KMS-11 (cell line): ENCODE data around the gene CDC34.

ENCODE experiments used
- H2AFZ ChIP-seq: fragments of 200-600 bp; sonication (generic); 2 replicates; pipeline ENCODE4 v1.6.1; 2016; ENCODE audit warnings: antibody characterized with exemption, mixed run types, low read depth
- H3K27ac ChIP-seq: fragments of 200-600 bp; sonication (generic); 2 replicates; pipeline ENCODE4 v1.6.1; 2016; ENCODE audit warnings: mild to moderate bottlenecking, mixed run types
- H3K27me3 ChIP-seq: fragments of 200-600 bp; sonication (generic); 2 replicates; pipeline ENCODE4 v1.6.1; 2017; ENCODE audit warnings: mild to moderate bottlenecking, low read depth, mixed run types, moderate library complexity; ENCODE audit not compliant: insufficient read depth
- H3K36me3 ChIP-seq: fragments of 200-600 bp; sonication (generic); 2 replicates; pipeline ENCODE4 v1.6.1; 2017; ENCODE audit warnings: mild to moderate bottlenecking, mixed run types; ENCODE audit not compliant: insufficient read depth
- H3K4me1 ChIP-seq: fragments of 200-600 bp; sonication (generic); 2 replicates; pipeline ENCODE4 v1.6.1; 2016; ENCODE audit warnings: mild to moderate bottlenecking, low read depth, mixed run types; ENCODE audit not compliant: poor library complexity, severe bottlenecking
- H3K4me2 ChIP-seq: fragments of 200-600 bp; sonication (generic); 2 replicates; pipeline ENCODE4 v1.7.0; 2016; ENCODE audit warnings: mild to moderate bottlenecking, mixed run types
- H3K4me3 ChIP-seq: fragments of 200-600 bp; sonication (generic); IDR thresholded peaks from 2 replicates; pipeline ENCODE4 v1.6.1; 2017; ENCODE audit warnings: low read depth, low read length, mixed read lengths; ENCODE audit not compliant: insufficient read depth
- H3K79me2 ChIP-seq: fragments of 200-600 bp; sonication (generic); 2 replicates; pipeline ENCODE4 v1.6.1; 2016; ENCODE audit warnings: low read depth, mixed run types; ENCODE audit not compliant: insufficient read depth
- H3K9ac ChIP-seq: fragments of 200-600 bp; sonication (generic); 2 replicates; pipeline ENCODE4 v1.6.1; 2016; ENCODE audit warnings: mild to moderate bottlenecking, mixed run types
- H4K20me1 ChIP-seq: fragments of 200-600 bp; sonication (generic); 2 replicates; pipeline ENCODE4 v1.6.1; 2016; ENCODE audit warnings: mild to moderate bottlenecking, mixed run types; ENCODE audit not compliant: insufficient read depth
- CTCF ChIP-seq: fragments of 200-600 bp; sonication (generic); conservative IDR thresholded peaks from 2 replicates; pipeline ENCODE4 v1.6.1; 2017; ENCODE audit warnings: low read depth, mild to moderate bottlenecking, antibody characterized with exemption, low read length, moderate library complexity, mixed read lengths

The CDC34 gene

GRCh38 chr19:566403-566802, 34.8 kb downstream of the CDC34 start:
- H3K9ac ChIP-seq: no peak overlapping the region
- TF ChIP-seq CTCF: no peak
- H3K27ac ChIP-seq: no peak overlapping the region
- no peaks in the 10 kb centered on the region for H3K4me1 ChIP-seq
- H4K20me1 ChIP-seq: no peaks in the 10 kb centered on the region
- no peaks in the 10 kb centered on the region for H3K79me2 ChIP-seq
- H3K27me3 ChIP-seq: no peaks in the 10 kb centered on the region
- H3K36me3 ChIP-seq: no peaks in the 10 kb centered on the region
- H2AFZ ChIP-seq: no peak overlapping the region
- H3K4me3 ChIP-seq: no peak overlapping the region
- no peak overlapping the region for H3K4me2 ChIP-seq

DNA sequence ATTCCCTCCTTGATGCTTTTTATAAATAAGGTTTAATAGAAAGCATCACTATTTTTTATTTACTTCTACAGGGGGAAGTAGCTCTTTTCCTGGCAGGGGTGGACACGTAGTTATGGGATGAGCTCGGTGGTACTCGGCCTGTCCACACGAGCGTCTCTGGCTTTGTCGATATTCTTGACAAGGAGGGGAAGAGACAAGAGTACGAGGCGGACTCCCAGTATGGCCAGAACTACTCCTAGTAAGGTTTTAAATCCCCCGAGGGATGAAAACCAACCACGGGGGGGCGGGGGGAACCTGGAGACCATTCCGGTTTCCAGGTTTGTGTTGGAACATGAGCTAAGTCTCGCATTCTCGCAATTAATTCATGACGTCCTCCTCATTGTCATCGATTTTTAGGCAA, 35.3 kb downstream of the CDC34 start:
- TF ChIP-seq CTCF: no peak
- Histone ChIP-seq H4K20me1 (no peaks in the 10 kb centered on the region), H3K4me1 (no peaks in the 10 kb centered on the region), H3K4me3 (no peak overlapping the region), H2AFZ (no peak overlapping the region), H3K9ac (no peak overlapping the region), H3K27me3 (no peaks in the 10 kb centered on the region), H3K27ac (no peak overlapping the region), H3K79me2 (no peaks in the 10 kb centered on the region), H3K36me3 (no peaks in the 10 kb centered on the region), H3K4me2 (no peak overlapping the region)

- Histone ChIP-seq H4K20me1 (no peaks in the 10 kb centered on the region), H3K4me3 (no peak overlapping the region), H3K27ac (no peak overlapping the region), H3K4me2 (no peak overlapping the region), H3K4me1 (no peaks in the 10 kb centered on the region), H3K9ac (no peak overlapping the region), H3K27me3 (no peaks in the 10 kb centered on the region), H3K79me2 (no peaks in the 10 kb centered on the region), H2AFZ (no peak overlapping the region), H3K36me3 (no peaks in the 10 kb centered on the region)
- TF ChIP-seq CTCF: no peak
Measured at GRCh38 chr19:567296-567900, 35.8 kb downstream of the CDC34 start.

GRCh38 chr19:570251-570686, 38.7 kb downstream of the CDC34 start:
- Histone ChIP-seq H3K27me3 (no peaks in the 10 kb centered on the region), H4K20me1 (no peaks in the 10 kb centered on the region), H3K27ac (no peak overlapping the region), H3K79me2 (peaks cover 28% of the 10 kb centered on the region), H3K4me3 (no peak overlapping the region), H3K9ac (no peak overlapping the region), H3K36me3 (no peaks in the 10 kb centered on the region), H3K4me1 (peaks cover 11% of the 10 kb centered on the region), H3K4me2 (no peak overlapping the region), H2AFZ (no peak overlapping the region)
- TF ChIP-seq CTCF: no peak
